ENCODE data around the gene OR5AR1. TPM values are rescaled to one million over a fixed set of nuclear protein-coding genes. Genes with fewer than 3 reads are reported as not detected.
"Not testable (repeated sequence)": the region's sequence is repeated elsewhere in the genome, so short reads cannot be mapped to it uniquely, and the experiment has no call there.

Gene OR5AR1
- total RNA-seq (2014; rRNA removed; shearing (Covaris generic)): not detected in 2 replicates

GRCh38 chr11:56663386-56663785 is at the start of gene OR5AR1:
OR5AR1 (plus strand) TSS chr11:56663686; CDS start chr11:56663686, 0 bp downstream.
- DNase-seq (ENCODE audit: low spot score): no peak

DNA sequence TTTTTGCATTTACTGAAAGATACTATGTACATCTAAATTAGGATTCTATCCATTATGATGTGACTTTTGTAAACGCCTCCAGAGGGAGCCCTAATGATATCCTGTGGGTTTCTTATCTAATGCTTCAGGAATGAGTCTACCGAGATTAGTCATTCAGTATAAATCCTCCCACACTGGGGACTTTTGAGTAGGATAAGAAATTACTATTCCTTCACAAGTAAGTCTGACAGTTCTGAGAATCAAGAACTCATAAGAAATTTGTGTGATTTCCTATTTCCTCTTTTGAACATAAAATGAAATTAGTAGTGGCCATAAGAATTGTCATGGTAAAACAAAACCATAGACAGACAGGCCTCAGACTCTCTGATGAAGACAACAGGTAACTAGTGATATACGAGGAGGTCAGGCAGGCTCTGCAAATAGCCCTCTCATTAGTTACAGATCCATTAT is 38.8 kb upstream of the OR5AR1 start:
- peak; percentile 74 for DNase-seq (ENCODE audit: low spot score)

GRCh38 chr11:56625946-56626345 is 37.5 kb upstream of the OR5AR1 start:
- DNase-seq (ENCODE audit: low spot score): no peak

GRCh38 chr11:56632329-56632728 is 31.2 kb upstream of the OR5AR1 start:
- no peak for DNase-seq (ENCODE audit: low spot score)

- no peak for DNase-seq (ENCODE audit: low spot score)
Measured at GRCh38 chr11:56636861-56637260, 26.6 kb upstream of the OR5AR1 start.

- no peak for DNase-seq (ENCODE audit: low spot score)
Measured at GRCh38 chr11:56637500-56637899, 26.0 kb upstream of the OR5AR1 start.

DNA sequence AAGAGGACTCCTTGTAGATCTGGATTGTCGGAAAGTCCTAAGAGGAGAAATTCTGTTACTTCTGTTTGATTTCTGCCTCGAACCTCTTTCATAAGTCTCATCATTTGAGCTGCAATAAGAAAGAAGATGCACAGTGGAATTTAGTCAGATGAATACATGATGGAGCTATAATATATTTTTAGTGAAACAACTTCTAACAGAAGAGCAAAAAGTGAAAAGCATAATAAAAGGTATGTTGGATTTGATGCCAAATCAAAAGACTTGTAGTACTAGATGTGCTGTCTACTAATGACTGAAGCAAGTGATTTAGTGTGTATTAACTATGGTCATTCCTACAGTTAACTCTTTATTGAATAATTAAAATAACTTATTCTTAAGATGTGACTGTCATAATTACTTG is 21.1 kb upstream of the OR5AR1 start, which contains the start of gene OR5AP2:
OR5AP2 (minus strand) TSS at position 101 of the 400 bp plus-strand sequence; CDS start at position 101, 0 bp downstream.
- DNase-seq (ENCODE audit: low spot score): no peak

DNA sequence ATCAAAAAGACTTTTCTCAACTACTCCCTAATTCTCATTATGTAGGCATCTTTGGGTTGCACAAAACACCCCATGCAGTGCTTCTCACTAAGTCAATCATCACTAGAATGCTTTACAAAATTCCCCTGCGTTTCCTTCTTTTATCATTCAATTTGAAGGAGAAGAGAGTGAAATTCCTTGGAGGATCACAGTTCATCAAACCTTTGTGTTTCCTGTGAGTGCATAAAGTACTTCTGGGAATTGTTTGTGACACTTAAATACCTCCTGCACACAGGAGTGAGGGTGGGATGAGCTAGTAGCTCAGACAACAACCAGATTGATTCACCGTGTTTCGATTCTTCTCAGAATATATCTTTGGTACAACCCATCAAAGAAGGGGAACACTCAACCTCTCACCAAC is 3.7 kb upstream of the OR5AR1 start:
- DNase-seq (ENCODE audit: low spot score): no peak

- DNase-seq (ENCODE audit: low spot score): no peak
Measured at GRCh38 chr11:56670984-56671383, 7.5 kb downstream of the OR5AR1 start.

- no peak for DNase-seq (ENCODE audit: low spot score)
Measured at GRCh38 chr11:56688554-56689100, 25.1 kb downstream of the OR5AR1 start.

GRCh38 chr11:56691179-56691578 is 27.7 kb downstream of the OR5AR1 start:
- DNase-seq (ENCODE audit: low spot score): not testable (repeated sequence)

DNA sequence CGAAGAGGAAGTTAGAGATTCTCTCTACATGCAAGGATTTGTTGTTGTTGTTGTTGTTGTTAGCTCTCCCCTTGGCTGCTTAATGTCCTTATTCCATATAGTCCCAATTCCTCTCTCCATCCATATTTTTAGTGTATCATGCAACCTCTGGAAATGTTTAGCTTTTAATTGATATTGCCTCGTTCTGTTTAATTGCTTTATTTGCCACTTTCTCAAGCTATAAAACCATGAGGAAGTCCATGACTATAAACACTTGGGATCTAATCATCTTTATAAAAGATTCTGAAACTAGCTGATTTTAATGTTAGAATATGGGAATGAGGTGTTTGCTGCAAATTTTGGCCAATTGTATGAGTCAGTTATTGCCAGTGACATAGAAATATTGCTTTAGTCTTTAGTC is 29.9 kb downstream of the OR5AR1 start:
- DNase-seq (ENCODE audit: low spot score): no peak

DNA sequence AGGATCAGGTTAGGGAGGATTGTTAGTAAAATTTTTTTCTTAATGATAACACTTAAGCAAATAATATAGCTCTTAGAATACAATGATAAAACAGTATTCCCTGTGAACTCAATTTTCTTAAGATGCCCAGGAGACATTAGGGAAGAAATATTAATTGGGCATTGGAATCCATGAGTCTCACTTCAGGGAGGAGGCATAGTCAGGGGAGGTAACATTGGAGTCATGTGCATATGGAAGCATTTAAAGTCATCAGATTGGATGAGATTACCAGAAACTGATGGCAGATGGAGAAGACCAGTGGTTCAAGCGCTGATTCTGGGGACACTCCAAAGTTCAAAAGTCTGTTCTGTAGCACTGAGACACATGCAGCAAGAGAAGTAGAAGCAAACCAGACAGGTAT is 35.3 kb downstream of the OR5AR1 start, which contains the start of gene OR9G1:
OR9G1 (plus strand) TSS at position 301 of the 400 bp plus-strand sequence. CDS start 1,293 bp downstream, outside the sequence.
- no peak for DNase-seq (ENCODE audit: low spot score)

DNA sequence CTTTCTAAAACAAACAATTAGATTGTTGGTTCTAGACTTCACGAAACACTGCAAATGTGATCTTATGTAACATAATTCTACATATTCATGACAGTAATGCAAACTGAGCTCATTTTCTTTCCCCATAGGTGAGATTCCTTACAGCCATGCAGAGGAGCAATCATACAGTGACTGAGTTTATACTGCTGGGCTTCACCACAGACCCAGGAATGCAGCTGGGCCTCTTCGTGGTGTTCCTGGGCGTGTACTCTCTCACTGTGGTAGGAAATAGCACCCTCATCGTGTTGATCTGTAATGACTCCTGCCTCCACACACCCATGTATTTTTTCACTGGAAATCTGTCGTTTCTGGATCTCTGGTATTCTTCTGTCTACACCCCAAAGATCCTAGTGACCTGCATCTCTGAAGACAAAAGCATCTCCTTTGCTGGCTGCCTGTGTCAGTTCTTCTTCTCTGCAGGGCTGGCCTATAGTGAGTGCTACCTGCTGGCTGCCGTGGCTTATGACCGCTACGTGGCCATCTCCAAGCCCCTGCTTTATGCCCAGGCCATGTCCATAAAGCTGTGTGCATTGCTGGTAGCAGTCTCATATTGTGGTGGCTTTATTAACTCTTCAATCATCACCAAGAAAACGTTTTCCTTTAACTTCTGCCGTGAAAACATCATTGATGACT is 36.9 kb downstream of the OR5AR1 start:
- peak; percentile 10 for DNase-seq (ENCODE audit: low spot score)

GRCh38 chr11:56700914-56701485 is 37.5 kb downstream of the OR5AR1 start:
- DNase-seq (ENCODE audit: low spot score): no peak

- DNase-seq (ENCODE audit: low spot score): no peak
Measured at GRCh38 chr11:56705784-56706396, 42.4 kb downstream of the OR5AR1 start.

DNA sequence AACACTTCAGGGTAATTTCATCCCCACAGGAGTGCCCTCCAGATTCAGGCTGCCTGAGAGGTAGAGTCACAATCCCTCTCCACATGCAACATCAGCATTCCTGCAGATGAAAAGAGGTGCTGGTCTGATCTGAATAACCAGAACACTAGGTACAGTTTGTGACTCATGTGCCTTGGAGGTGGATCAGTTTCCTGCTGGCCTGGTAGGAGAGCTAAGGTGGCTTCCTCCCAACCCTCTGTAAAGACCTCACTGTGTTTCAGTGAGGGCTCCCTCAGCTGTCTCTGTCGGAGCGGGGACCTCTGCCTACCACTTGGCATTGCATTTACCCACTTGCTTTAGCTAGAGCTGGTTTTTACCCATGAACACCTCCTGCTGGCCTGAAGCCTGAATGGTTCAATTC is 43.0 kb downstream of the OR5AR1 start:
- no peak for DNase-seq (ENCODE audit: low spot score)

DNA sequence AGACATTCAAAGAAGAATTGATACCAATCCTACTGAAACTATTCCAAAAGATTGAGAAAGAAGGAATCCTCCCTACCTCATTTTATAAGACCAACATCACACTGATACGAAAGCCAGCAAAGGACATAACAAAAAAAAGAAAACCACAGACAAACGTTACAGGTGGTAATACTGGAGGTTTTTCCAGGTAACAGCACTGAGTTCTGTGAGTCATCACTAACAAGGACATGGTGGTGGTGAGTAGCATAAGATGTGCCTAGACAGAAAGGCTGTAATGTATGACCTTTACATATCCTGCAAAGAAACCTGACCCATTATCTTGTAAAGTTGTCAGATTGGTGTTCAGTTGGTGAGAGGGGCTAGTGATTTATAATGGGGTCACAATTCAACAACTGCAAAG is 50.7 kb downstream of the OR5AR1 start:
- no peak for DNase-seq (ENCODE audit: low spot score)
